NOMO-1 (cell line): ENCODE results near the gene PKNOX2.

Source experiments
- DNase-seq, 2 experiments: peaks; one replicate each; lab custom pipeline; 2025; ENCODE audit not compliant: unreplicated experiment in 2 of 2; lab: John Stamatoyannopoulos, UW

Gene PKNOX2

GRCh38 chr11:125279676-125280418 lies 115.3 kb downstream of the PKNOX2 start:
- no peak for DNase-seq

- DNase-seq: no peak
Measured at GRCh38 chr11:125280646-125281045, 116.1 kb downstream of the PKNOX2 start.

- no peak for DNase-seq
Measured at GRCh38 chr11:125281831-125282595, 117.5 kb downstream of the PKNOX2 start.

GRCh38 chr11:125282596-125282914 lies 118.0 kb downstream of the PKNOX2 start:
- DNase-seq: no peak

- no peak for DNase-seq
Measured at GRCh38 chr11:125284245-125284850, 119.8 kb downstream of the PKNOX2 start.

GRCh38 chr11:125285844-125286243 lies 121.3 kb downstream of the PKNOX2 start:
- no peak for DNase-seq

- no peak for DNase-seq
Measured at GRCh38 chr11:125286486-125286885, 121.9 kb downstream of the PKNOX2 start.

- no peak for DNase-seq
Measured at GRCh38 chr11:125287491-125288210, 123.1 kb downstream of the PKNOX2 start.

- peak; percentile 51 for DNase-seq
Measured at GRCh38 chr11:125289419-125290098, 125.0 kb downstream of the PKNOX2 start.

GRCh38 chr11:125290263-125290662 lies 125.7 kb downstream of the PKNOX2 start:
- DNase-seq: peak in 1 of 2 experiments; percentile 8

GRCh38 chr11:125292100-125292499 lies 127.5 kb downstream of the PKNOX2 start:
- no peak for DNase-seq

- DNase-seq: no peak
Measured at GRCh38 chr11:125293596-125293995, 129.0 kb downstream of the PKNOX2 start.

- no peak for DNase-seq
Measured at GRCh38 chr11:125295931-125296330, 131.4 kb downstream of the PKNOX2 start.

- no peak for DNase-seq
Measured at GRCh38 chr11:125297346-125297915, 132.9 kb downstream of the PKNOX2 start.

- DNase-seq: no peak
Measured at GRCh38 chr11:125299061-125299615, 134.6 kb downstream of the PKNOX2 start.

GRCh38 chr11:125299821-125300220 lies 135.3 kb downstream of the PKNOX2 start:
- DNase-seq: no peak

GRCh38 chr11:125300791-125301218 lies 136.3 kb downstream of the PKNOX2 start:
- DNase-seq: no peak

GRCh38 chr11:125301346-125301745 lies 136.8 kb downstream of the PKNOX2 start:
- DNase-seq: no peak

- DNase-seq: no peak
Measured at GRCh38 chr11:125303186-125303585, 138.6 kb downstream of the PKNOX2 start.

- no peak for DNase-seq
Measured at GRCh38 chr11:125303694-125304093, 139.1 kb downstream of the PKNOX2 start.
